ENCODE data around the gene PDXP.
"Not testable (repeated sequence)": the region's sequence is repeated elsewhere in the genome, so short reads cannot be mapped to it uniquely, and the experiment has no call there.

The PDXP gene, protein sequence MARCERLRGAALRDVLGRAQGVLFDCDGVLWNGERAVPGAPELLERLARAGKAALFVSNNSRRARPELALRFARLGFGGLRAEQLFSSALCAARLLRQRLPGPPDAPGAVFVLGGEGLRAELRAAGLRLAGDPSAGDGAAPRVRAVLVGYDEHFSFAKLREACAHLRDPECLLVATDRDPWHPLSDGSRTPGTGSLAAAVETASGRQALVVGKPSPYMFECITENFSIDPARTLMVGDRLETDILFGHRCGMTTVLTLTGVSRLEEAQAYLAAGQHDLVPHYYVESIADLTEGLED

DNA sequence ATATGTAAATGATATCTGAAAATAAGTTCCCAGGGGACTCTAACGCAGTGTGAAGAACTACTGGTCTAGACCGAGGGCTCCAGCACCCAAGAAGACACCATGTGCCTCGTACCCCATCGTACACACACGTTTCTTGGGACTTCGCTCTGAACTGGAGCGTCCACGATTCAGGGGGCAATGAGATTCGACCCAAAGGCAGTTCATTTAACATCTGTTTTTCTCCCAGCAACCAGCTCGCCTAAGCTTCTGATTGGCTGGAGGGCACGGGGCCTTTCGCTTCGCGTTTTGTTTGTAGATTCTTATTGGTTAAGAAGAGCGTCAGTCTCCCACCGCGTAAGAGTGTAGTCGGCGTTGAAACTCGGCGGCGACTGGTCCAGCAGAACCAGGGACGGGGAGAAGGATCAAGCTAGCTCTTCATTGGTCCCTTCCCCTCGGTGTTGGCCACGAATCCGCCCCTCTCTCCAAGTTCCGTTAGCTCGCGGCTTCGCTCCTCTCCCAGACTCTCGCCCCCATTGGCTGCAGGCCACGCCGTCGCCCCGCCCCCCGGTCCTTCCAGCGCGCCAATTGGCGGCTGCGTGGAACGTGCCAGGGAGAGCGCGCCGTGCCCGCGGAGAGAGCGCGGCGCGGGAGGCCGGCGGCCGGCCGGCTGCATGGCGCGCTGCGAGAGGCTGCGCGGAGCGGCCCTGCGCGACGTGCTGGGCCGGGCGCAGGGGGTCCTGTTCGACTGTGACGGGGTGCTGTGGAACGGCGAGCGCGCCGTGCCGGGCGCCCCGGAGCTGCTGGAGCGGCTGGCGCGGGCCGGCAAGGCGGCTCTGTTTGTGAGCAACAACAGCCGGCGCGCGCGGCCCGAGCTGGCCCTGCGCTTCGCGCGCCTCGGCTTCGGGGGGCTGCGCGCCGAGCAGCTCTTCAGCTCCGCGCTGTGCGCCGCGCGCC is at the start of gene PDXP:
Gene PDXP (plus strand): TSS at position 591 of the 933 bp plus-strand sequence. CDS start 60 bp downstream, at position 651.
- H3K36me3 Mint-ChIP-seq = peaks cover 17% of the 10 kb centered on the region
- DNase-seq = peak; percentile 99
- no peaks in the 10 kb centered on the region for H3K27me3 Mint-ChIP-seq
- no peaks in the 10 kb centered on the region for H3K9me3 Mint-ChIP-seq
- peak within 1 kb of the TSS; percentile 90 for H3K27ac Mint-ChIP-seq
- peak within 1 kb of the TSS; percentile 81 for H3K4me3 Mint-ChIP-seq
- peaks cover 40% of the 10 kb centered on the region for H3K4me1 Mint-ChIP-seq
- CTCF ChIA-PET = interaction anchor here (0.8 to 7.7 kb wide), 12 partner anchors 10 to 49 kb away, joined by 3 to 83 read pairs (median 6); partner anchors contain the start of gene LGALS1

DNA sequence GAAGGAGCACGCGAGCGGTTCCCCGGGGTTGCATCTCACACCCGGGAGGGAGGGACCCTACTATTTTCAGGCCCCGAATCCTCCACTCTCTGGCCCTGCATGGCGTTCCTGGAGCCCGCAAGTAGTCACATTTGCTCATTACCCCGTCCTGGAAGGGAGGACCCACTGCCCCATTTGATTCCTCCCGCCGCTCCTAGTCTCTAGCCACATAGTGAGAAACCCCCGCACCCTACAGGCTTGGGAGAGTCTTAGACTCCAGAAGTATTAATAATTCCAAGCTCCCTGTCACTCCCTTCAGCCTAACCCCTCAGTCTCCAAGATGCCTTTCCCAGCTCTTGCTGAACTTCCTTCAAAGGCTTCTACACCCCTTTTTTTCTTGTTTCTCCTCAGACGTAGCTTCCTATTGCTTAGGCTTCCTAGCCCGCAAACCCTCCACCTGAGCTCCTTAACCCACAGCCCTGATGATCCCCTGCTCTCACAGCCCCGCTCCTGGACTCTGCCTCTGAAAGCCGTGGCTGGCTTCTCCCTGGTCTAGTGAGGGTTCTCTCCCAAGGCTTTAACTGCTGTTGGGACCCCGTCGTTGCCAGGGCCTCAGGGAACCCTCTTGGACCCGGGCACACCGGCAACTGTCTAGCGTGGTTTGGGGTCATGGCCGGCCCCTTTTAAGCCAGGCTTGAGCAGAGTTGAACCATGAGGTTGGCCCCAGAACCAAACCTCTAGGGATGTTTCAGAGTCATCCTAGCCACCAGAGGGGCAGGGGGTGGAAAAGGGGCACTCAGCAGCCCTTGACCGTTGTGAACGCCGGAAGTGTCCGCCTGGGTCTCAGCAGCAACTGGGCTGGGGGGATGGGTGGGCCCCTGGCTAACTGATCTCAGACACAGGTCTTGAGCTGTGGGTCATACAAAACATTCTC is 49.0 kb upstream of the PDXP start:
- H3K27ac Mint-ChIP-seq = peak overlapping the region; percentile 96
- no peaks in the 10 kb centered on the region for H3K9me3 Mint-ChIP-seq
- H3K36me3 Mint-ChIP-seq = peaks cover 10% of the 10 kb centered on the region
- H3K4me1 Mint-ChIP-seq = peaks cover 57% of the 10 kb centered on the region
- peaks cover 7% of the 10 kb centered on the region for H3K27me3 Mint-ChIP-seq
- CTCF ChIA-PET = interaction anchor here (0.7 to 6.3 kb wide), 10 partner anchors 14 to 73 kb away, joined by 3 to 48 read pairs (median 6); partner anchors contain the start of gene LGALS1
- peak overlapping the region; percentile 97 for H3K4me3 Mint-ChIP-seq
- no peak for DNase-seq

- H3K27ac Mint-ChIP-seq = peak overlapping the region; percentile 96
- peak overlapping the region; percentile 97 for H3K4me3 Mint-ChIP-seq
- peaks cover 51% of the 10 kb centered on the region for H3K4me1 Mint-ChIP-seq
- H3K9me3 Mint-ChIP-seq, DNase-seq, H3K27me3 Mint-ChIP-seq: not testable (repeated sequence)
- H3K36me3 Mint-ChIP-seq = peaks cover 12% of the 10 kb centered on the region
- CTCF ChIA-PET = interaction anchor here (0.7 to 6.3 kb wide), 7 partner anchors 14 to 72 kb away, joined by 3 to 48 read pairs (median 7); no protein-coding TSS in a partner anchor
Observed at GRCh38 chr22:37610153-37610475, 48.4 kb upstream of the PDXP start.

GRCh38 chr22:37610480-37611129 is 47.9 kb upstream of the PDXP start:
- H3K27me3 Mint-ChIP-seq = no peaks in the 10 kb centered on the region
- peak overlapping the region; percentile 97 for H3K4me3 Mint-ChIP-seq
- H3K36me3 Mint-ChIP-seq = peaks cover 12% of the 10 kb centered on the region
- CTCF ChIA-PET = interaction anchor here (1.0 to 6.3 kb wide), 6 partner anchors 13 to 72 kb away, joined by 3 to 48 read pairs (median 8); no protein-coding TSS in a partner anchor
- peak overlapping the region; percentile 24 for H3K27ac Mint-ChIP-seq
- H3K4me1 Mint-ChIP-seq = peaks cover 46% of the 10 kb centered on the region
- no peaks in the 10 kb centered on the region for H3K9me3 Mint-ChIP-seq
- DNase-seq = no peak

GRCh38 chr22:37611207-37611606 is 47.3 kb upstream of the PDXP start:
- DNase-seq = no peak
- Mint-ChIP-seq H3K36me3 (peaks cover 12% of the 10 kb centered on the region), H3K4me3 (no peak overlapping the region), H3K4me1 (peaks cover 40% of the 10 kb centered on the region), H3K27ac (no peak overlapping the region), H3K9me3 (no peaks in the 10 kb centered on the region), H3K27me3 (no peaks in the 10 kb centered on the region)
- CTCF ChIA-PET = interaction anchor here (1.0 to 6.3 kb wide), 4 partner anchors 19 to 71 kb away, joined by 3 to 48 read pairs (median 8); no protein-coding TSS in a partner anchor

DNA sequence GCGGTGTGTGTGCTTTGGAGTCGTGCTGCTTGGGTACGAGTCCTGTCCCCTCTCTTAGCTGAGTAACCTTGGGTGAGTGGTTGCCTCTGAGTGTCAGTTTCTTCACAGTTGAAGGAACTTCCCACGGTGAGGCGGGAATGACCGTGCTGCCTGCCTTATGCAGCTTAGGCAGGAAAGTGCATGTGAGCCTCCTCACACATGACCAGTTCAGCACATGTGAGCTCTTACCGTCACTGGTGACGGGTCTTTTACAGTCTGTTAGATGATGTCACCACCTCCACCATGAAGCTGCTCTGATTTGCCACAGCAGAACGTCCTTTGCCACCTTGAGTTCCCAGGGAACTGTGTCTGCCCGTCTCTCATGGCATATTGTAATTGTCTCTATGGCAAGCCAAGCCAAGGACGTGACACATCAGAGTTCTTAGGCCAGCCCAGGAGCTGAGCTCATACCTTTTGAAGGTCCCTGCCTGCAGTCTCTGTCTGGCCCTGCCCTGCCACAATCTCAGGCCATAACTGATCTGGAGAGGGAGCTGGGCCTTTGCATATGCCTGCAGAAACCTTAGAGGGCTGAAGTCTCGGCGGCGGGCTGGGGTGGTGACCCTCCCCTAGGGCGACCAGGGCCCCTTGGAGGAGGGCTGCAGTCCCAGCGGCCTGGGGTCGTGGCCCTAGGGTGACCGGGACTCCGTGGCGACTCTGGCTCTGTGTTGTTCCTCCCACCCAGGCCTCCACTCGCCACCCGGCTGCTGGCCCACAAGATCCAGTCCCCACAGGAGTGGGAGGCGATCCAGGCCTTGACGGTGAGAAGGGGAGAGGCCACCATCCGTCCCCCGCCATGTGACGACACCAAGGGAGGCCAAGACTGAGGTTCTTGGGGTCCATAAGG is 42.1 kb upstream of the PDXP start:
- CTCF ChIA-PET = interaction anchor here (1.0 to 1.1 kb wide), 2 partner anchors 27 kb away, joined by 3 read pairs; no protein-coding TSS in a partner anchor
- H3K4me1 Mint-ChIP-seq = peaks cover 3% of the 10 kb centered on the region
- no peak for DNase-seq
- no peak overlapping the region for H3K27ac Mint-ChIP-seq
- no peaks in the 10 kb centered on the region for H3K9me3 Mint-ChIP-seq
- H3K27me3 Mint-ChIP-seq = no peaks in the 10 kb centered on the region
- peaks cover 21% of the 10 kb centered on the region for H3K36me3 Mint-ChIP-seq
- no peak overlapping the region for H3K4me3 Mint-ChIP-seq

DNA sequence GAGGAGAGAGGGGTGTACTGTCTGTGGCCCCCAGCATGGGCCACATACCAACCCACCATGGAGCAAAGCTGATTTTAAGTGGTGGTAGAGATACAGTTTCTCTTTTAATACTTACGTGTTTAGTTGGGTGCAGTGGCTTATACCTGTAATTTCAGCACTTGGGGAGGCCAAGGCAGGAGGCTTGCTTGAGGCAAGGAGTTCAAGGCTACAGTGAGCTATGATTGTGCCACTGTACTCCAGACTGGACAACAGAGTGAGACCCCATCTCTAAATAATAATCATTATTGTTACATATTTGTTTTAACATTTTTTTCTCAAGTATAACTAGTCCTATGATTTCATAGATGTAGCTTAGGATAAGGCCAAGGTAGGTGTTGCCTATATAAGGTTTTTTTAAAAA is 41.1 kb upstream of the PDXP start:
- DNase-seq = no peak
- H3K9me3 Mint-ChIP-seq = no peaks in the 10 kb centered on the region
- peaks cover 24% of the 10 kb centered on the region for H3K36me3 Mint-ChIP-seq
- CTCF ChIA-PET = interaction anchor here (1.0 kb wide), 1 partner anchor 26 kb away, joined by 3 read pairs; no protein-coding TSS in a partner anchor
- H3K27me3 Mint-ChIP-seq = no peaks in the 10 kb centered on the region
- H3K4me3 Mint-ChIP-seq = no peak overlapping the region
- peaks cover 3% of the 10 kb centered on the region for H3K4me1 Mint-ChIP-seq
- no peak overlapping the region for H3K27ac Mint-ChIP-seq

DNA sequence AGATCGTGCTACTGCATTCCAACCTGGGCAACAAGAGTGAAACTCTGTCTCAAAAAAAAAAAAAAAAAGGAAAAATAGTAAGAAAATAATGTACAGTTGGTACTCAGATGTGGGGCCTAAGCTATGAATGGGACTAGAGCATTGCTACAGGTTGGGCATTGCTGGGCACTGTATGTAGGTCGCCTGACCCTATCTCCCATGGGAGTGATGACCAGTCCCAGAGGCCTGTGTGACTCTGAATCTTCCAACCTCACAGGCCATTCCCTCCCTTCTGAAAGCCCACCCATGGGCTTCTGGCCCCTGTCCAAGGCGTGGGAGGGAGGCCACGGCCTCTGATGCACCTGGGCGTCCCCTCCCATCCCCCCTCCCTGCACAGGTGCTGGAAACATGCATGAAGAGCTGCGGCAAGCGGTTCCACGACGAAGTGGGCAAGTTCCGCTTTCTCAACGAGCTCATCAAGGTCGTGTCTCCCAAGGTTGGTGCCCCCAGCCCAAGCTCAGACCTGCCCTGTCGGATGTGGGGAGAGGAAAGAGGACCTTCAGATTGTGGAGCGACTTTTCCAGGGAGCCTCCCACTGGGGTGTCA is 40.4 kb upstream of the PDXP start:
- Mint-ChIP-seq H3K4me3 (no peak overlapping the region), H3K27ac (no peak overlapping the region), H3K4me1 (peaks cover 4% of the 10 kb centered on the region), H3K27me3 (no peaks in the 10 kb centered on the region), H3K9me3 (no peaks in the 10 kb centered on the region), H3K36me3 (peaks cover 26% of the 10 kb centered on the region)
- CTCF ChIA-PET = interaction anchor here (1.8 to 2.4 kb wide), 2 partner anchors 15 to 17 kb away, joined by 3 to 6 read pairs; no protein-coding TSS in a partner anchor
- DNase-seq = no peak

GRCh38 chr22:37618674-37619073 is 39.8 kb upstream of the PDXP start:
- H3K27ac Mint-ChIP-seq = no peak overlapping the region
- no peaks in the 10 kb centered on the region for H3K9me3 Mint-ChIP-seq
- H3K36me3 Mint-ChIP-seq = peaks cover 26% of the 10 kb centered on the region
- H3K27me3 Mint-ChIP-seq = no peaks in the 10 kb centered on the region
- no peak for DNase-seq
- H3K4me1 Mint-ChIP-seq = peaks cover 4% of the 10 kb centered on the region
- H3K4me3 Mint-ChIP-seq = no peak overlapping the region
- CTCF ChIA-PET = interaction anchor here (1.8 to 28.2 kb wide), 4 partner anchors 15 to 58 kb away, joined by 3 to 506 read pairs (median 6); partner anchors contain the start of genes LGALS1 and NOL12

GRCh38 chr22:37619991-37620390 is 38.5 kb upstream of the PDXP start:
- no peak for DNase-seq
- CTCF ChIA-PET = interaction anchor here (1.8 to 28.2 kb wide), 4 partner anchors 13 to 56 kb away, joined by 3 to 506 read pairs (median 6); partner anchors contain the start of genes LGALS1 and NOL12
- peaks cover 10% of the 10 kb centered on the region for H3K4me1 Mint-ChIP-seq
- H3K27me3 Mint-ChIP-seq = no peaks in the 10 kb centered on the region
- no peak overlapping the region for H3K27ac Mint-ChIP-seq
- H3K4me3 Mint-ChIP-seq = no peak overlapping the region
- no peaks in the 10 kb centered on the region for H3K9me3 Mint-ChIP-seq
- H3K36me3 Mint-ChIP-seq = peaks cover 25% of the 10 kb centered on the region

DNA sequence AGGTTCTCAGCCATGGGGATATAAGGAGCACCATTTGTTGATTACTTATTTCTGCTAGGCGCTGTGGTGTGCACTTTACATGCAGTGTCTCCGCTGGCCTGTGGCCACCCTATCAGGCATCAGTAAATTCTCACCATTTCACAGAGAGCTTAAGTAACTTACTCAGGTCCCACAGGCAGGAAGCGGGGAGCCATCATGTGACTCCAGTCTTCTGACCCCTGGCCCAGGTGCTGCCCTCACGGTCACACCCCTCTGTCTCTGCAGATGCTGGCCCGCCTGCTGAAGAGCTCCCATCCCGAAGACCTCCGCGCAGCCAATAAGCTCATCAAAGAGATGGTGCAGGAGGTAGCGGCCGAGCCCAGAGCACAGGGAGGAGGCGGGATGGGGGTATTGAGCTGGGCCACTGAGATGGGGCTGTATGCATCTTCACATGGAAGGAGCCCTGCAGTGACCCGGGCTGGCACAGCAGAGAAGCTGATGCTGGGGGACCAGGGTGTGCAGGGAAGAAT is 37.1 kb upstream of the PDXP start:
- Mint-ChIP-seq H3K36me3 (peaks cover 34% of the 10 kb centered on the region), H3K27ac (no peak overlapping the region), H3K27me3 (no peaks in the 10 kb centered on the region), H3K4me3 (no peak overlapping the region), H3K4me1 (peaks cover 23% of the 10 kb centered on the region), H3K9me3 (no peaks in the 10 kb centered on the region)
- CTCF ChIA-PET = interaction anchor here (1.1 to 28.2 kb wide), 5 partner anchors 13 to 55 kb away, joined by 3 to 506 read pairs (median 4); partner anchors contain the start of genes LGALS1 and NOL12
- no peak for DNase-seq
